ENCODE measurements around the gene INTS13.
"Not testable (repeated sequence)": the region's sequence is repeated elsewhere in the genome, so short reads cannot be mapped to it uniquely, and the experiment has no call there.

Gene INTS13

DNA sequence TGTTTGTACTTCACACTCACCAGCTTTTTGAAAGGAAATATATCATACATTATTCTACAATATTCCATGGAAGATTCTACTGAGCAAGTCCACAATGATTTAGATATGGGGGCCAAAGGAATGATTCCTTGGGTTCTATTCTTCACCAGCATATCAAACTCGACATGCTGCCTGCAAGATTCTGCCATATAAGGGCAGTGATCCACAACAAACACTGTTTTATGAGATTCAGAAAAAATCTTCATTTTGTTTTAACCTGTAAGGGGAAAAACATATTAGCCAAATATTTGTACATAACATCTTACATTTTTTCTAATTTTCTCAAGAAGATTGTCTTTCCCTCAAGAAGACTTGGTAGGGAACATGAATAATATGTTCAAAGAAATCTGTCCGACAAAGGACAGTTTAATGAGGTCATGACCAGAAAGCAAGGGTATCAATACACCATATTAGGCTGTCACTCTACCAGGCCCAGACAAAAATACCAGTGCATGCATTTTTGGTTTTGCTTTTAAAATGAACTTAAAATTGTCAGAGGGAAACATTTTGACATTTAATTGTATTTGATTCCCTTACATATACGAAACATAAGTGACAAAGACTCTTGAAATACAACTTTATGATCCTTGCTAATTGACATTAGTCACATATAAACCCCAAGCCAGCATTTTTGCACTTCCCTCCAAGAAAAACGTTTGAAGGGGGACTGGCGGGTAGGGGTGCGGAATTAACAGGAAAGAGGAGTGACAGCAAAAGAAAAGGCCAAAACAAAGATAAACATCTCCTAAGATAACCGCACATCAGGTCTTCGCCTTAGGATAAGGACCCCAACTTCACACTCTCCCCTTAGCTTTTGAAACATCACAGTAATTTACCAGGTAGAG, 980 bp downstream of the INTS13 start:
- DNase-seq (ENCODE audit: insufficient read length, low spot score) (no peak), FAIRE-seq (no peak)

- DNase-seq (ENCODE audit: insufficient read length, low spot score) (no peak), FAIRE-seq (no peak)
Measured at GRCh38 chr12:26935636-26936378, 2.0 kb downstream of the INTS13 start.

DNA sequence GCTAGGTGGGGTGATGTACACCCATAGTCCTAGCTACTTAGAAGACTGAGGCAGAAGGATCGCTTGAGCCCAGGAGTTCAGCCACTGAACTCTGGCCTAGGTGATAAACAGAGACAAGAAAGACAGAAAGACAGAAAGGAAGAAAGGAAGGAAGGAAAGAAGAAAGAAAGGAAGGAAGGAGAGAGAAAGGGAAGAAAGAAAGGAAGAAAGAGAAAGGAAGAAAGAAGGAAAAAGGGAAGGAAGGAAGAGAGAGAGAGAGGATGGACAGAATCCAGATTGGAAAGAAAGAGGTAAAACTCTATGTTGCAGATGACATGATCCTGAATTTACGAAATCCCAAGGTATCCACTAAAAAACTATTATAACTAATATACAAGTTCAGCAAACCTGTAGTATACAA, 8.2 kb downstream of the INTS13 start:
- DNase-seq (ENCODE audit: insufficient read length, low spot score) (no peak), FAIRE-seq (no peak)

- FAIRE-seq (no peak), DNase-seq (ENCODE audit: insufficient read length, low spot score) (no peak)
Measured at GRCh38 chr12:26928661-26929060, 9.1 kb downstream of the INTS13 start.

DNA sequence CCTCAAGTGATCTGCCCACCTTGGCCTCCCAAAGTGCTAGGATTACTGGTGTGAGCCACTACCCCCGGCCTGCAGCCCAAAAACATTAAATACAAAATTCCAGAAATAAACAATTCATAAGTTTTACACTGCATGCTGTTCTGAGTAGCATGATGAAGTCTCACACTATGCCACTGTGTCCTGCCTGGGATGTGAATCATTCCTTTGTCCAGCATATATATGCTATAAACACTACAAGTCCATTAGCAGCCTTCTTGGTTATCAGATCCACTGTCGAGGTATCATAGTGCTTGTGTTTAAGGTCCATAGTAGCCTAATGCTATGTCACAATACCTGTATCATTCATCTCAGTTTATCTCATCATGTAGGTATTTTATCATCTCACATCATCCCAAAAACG, 15.9 kb downstream of the INTS13 start:
- peak; percentile 51 for FAIRE-seq

GRCh38 chr12:26919216-26919555, 18.6 kb downstream of the INTS13 start:
- DNase-seq (ENCODE audit: insufficient read length, low spot score) (no peak), FAIRE-seq (no peak)

More for the DNA sequence above, 15.9 kb downstream of the INTS13 start:
- DNase-seq (ENCODE audit: insufficient read length, low spot score) = no peak

DNA sequence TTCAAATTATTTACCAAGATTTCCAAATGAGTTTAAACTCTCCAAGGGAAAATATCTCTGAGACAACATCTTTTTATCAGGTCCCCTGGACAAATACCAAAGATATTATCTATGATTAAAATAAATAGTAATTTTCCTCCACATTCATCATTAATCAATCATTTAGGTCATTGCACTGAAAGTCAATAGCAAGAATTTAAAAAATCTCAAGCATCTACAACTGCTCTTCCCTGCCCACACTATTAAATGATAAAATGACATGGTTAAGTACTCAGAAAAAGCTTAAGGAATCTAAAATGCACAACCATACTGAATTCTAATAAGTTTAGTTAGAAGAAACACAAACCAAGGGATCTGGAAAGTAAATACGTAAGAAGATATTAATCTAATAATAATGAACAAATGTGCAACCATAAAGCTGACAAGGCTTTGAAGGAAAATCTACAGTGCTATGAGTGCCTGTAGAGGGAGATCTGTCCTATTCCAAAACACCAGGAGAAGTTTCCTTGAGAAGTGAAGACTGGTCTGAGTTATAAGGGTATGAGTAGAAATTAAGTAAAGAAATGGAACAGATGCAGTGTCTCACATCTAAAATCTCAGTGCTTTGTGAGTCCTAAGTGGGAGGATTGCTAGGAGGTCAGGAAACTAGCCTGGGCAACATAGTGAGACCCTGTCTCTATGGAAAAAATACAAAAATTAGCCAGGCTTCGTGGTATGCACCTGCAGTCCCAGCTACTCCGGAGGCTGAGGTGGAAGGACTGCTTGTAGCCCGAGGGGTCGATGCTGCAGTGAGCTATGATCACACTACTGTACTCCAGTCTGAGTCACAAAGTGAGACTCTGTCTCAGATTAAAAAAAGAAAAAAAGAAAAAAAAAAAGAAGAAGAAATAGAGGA, 19.2 kb downstream of the INTS13 start:
- no peak for DNase-seq (ENCODE audit: insufficient read length, low spot score)
- peak; percentile 87 for FAIRE-seq

GRCh38 chr12:26906704-26907103, 31.1 kb downstream of the INTS13 start:
- no peak for DNase-seq (ENCODE audit: insufficient read length, low spot score)

GRCh38 chr12:26906024-26906423, 31.8 kb downstream of the INTS13 start:
- DNase-seq (ENCODE audit: insufficient read length, low spot score) = no peak
- no peak for FAIRE-seq

More at GRCh38 chr12:26906704-26907103, 31.1 kb downstream of the INTS13 start:
- peak; percentile 20 for FAIRE-seq

DNA sequence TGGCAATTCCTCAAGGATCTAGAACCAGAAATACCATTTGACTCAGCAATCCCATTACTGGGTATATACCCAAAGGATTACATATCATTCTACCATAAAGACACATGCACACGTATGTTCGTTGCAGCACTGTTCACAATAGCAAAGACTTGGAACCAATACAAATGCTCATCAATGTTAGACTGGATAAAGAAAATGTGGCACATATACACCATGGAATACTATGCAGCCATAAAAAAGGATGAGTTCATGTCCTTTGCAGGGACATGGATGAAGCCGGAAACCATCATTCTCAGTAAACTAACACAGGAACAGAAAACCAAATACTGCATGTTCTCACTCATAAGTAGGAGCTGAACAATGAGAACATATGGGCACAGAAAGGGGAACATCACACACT, 34.4 kb downstream of the INTS13 start:
- not testable (repeated sequence) for DNase-seq (ENCODE audit: insufficient read length, low spot score); FAIRE-seq

DNA sequence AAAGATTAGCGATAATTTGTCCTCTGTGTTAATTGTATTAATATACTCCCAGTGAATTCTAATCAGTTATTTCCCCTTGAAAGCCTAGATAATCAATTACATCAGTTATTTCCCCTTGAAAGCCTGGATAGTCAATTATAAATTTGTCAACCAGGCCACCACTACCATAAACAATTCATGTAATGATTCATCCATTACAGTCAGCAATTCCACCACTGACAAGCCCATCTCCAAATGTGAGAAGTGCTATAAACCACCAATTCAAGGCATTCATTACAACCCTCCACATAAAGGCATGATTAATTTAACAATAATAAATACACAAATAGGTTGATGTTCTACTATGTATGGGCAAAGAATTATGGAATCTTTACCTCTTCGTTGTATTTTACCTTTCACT, 40.9 kb downstream of the INTS13 start:
- FAIRE-seq (peak; percentile 26), DNase-seq (ENCODE audit: insufficient read length, low spot score) (no peak)

DNA sequence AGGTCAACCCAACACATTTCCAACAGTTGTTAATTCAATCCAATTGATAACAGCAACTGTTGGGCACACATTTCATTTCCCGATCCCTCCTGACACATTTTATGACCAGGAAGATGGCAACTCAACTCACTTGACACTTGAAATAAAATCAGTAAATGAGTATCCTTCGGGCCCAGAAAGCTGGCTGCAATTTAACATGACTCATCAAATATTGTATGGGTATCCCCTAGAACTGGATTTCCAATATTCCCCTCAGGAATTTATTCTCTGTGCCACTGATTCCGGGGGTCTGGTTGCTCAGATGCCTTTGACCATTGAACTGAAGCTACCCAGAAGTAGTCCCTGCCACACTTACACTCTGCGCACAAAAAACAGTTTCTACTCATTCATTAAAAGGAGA, 42.1 kb downstream of the INTS13 start:
- FAIRE-seq = peak; percentile 28

DNA sequence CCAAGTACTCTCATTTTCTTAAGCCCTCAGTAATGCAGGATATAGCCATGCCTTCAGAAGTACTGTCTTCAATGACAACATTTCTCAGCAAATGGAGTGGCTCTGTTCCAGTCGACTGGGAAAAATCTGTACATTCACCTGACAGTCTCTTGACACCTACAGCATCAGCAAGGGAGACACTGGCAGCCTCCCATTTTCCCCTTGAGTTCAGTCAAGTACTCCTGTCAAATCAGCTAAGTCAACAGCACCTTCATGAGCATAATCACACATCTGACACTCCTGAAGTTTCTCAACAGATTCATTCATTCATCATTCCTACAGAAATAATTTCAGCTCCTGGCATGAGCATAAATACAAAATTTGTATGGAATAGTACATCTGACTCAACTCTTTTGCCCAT, 46.1 kb downstream of the INTS13 start:
- DNase-seq (ENCODE audit: insufficient read length, low spot score) = no peak

More for the DNA sequence above, 42.1 kb downstream of the INTS13 start:
- DNase-seq (ENCODE audit: insufficient read length, low spot score) = no peak

GRCh38 chr12:26890784-26891183, 47.0 kb downstream of the INTS13 start:
- FAIRE-seq = no peak

More for the DNA sequence above, 46.1 kb downstream of the INTS13 start:
- peak; percentile 72 for FAIRE-seq

GRCh38 chr12:26884765-26885576, 52.8 kb downstream of the INTS13 start:
- DNase-seq (ENCODE audit: insufficient read length, low spot score) (peak; percentile 83), FAIRE-seq (peak; percentile 95)

More at GRCh38 chr12:26890784-26891183, 47.0 kb downstream of the INTS13 start:
- no peak for DNase-seq (ENCODE audit: insufficient read length, low spot score)

- FAIRE-seq = no peak
- no peak for DNase-seq (ENCODE audit: insufficient read length, low spot score)
Measured at GRCh38 chr12:26880625-26881024, 57.2 kb downstream of the INTS13 start.

DNA sequence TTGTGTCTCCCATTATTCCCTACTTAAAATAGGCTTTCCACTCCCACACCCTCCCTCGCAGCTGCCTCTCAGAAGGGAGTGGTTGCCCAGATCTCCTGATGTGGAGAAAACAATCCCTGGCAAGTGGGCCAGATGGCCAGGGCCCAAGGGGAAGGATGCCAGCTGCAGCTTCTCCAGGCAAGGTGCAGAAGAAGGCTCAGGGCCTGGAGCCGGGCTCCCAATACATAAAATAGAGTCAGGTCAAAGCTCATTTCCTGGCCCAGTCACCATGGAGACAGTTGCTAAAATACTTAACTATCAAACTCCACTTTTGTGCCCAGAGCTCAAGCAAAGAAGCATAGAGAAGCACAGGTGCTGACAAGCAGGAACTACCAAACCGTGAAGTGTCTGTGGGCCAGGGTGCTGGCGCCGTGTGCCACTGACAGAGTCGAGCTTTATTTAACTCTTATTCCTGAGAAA, 59.1 kb downstream of the INTS13 start:
- DNase-seq (ENCODE audit: insufficient read length, low spot score) (no peak), FAIRE-seq (no peak)

GRCh38 chr12:26874501-26875296, 63.1 kb downstream of the INTS13 start:
- no peak for FAIRE-seq

GRCh38 chr12:26872625-26873024, 65.2 kb downstream of the INTS13 start:
- FAIRE-seq = no peak
- no peak for DNase-seq (ENCODE audit: insufficient read length, low spot score)

More at GRCh38 chr12:26874501-26875296, 63.1 kb downstream of the INTS13 start:
- DNase-seq (ENCODE audit: insufficient read length, low spot score) = no peak
